Keratinocyte (primary cell): Measurements from ENCODE around the gene KRT37. TPM values are rescaled to one million over a fixed set of nuclear protein-coding genes. Genes with fewer than 3 reads are reported as not detected.
A peak's percentile ranks its signal among the peaks of the same experiment; 100 is the strongest.

Experiments
- DNase-seq: peaks from one replicate; pipeline ENCODE4 v3.0.0-alpha.2; 2011; ENCODE audit warnings: low read depth, missing footprints, low spot score
- FAIRE-seq: peaks from 2 replicates; lab custom pipeline; 2011; peaks lifted over from hg19 to GRCh38; lab: Jason Lieb, UNC
- H2AFZ ChIP-seq: 2 replicates; pipeline ENCODE4 v1.6.0; 2012; ENCODE audit warnings: low read length, control low read depth, inconsistent platforms; ENCODE audit not compliant: control insufficient read depth
- H3K27ac ChIP-seq: 2 replicates; pipeline ENCODE4 v1.5.1; 2011; ENCODE audit warnings: low read length; ENCODE audit not compliant: control insufficient read depth, insufficient read depth
- H3K27me3 ChIP-seq: 3 replicates; pipeline ENCODE4 v1.6.0; 2011; ENCODE audit warnings: low read length; ENCODE audit not compliant: control insufficient read depth, insufficient read depth; ENCODE audit errors: extremely low read depth
- H3K36me3 ChIP-seq, 2 experiments: 2 replicates in 1 of 2; 3 replicates in 1 of 2; pipeline ENCODE4 v1.5.1; 2011; ENCODE audit warnings: low read length in 2 of 2, mild to moderate bottlenecking in 1 of 2; ENCODE audit not compliant: control insufficient read depth in 2 of 2, insufficient read depth in 2 of 2; ENCODE audit errors: extremely low read depth in 1 of 2
- H3K4me1 ChIP-seq: 3 replicates; pipeline ENCODE4 v1.5.1; 2011; ENCODE audit warnings: low read length; ENCODE audit not compliant: control insufficient read depth, insufficient read depth; ENCODE audit errors: extremely low read depth
- H3K4me2 ChIP-seq: 3 replicates; pipeline ENCODE4 v1.6.0; 2011; ENCODE audit warnings: low read depth, low read length; ENCODE audit not compliant: control insufficient read depth, insufficient read depth; ENCODE audit errors: extremely low read depth
- H3K4me3 ChIP-seq, 3 experiments: fragments of 200-600 bp in 1 of 3; sonication (generic) in 1 of 3; 2 replicates in 2 of 3; 3 replicates in 1 of 3; pipeline ENCODE4 v1.5.1; 2011 to 2016; ENCODE audit warnings: low read length in 3 of 3, mild to moderate bottlenecking in 3 of 3, control low read depth in 2 of 3, inconsistent platforms in 1 of 3, low read depth in 1 of 3, mixed read lengths in 1 of 3, mixed run types in 1 of 3, moderate library complexity in 1 of 3; ENCODE audit not compliant: control insufficient read depth in 2 of 3, insufficient read depth in 2 of 3; ENCODE audit errors: extremely low read depth in 1 of 3
- H3K79me2 ChIP-seq: 2 replicates; pipeline ENCODE4 v1.6.0; 2012; ENCODE audit warnings: low read length; ENCODE audit not compliant: control insufficient read depth, insufficient read depth
- H3K9ac ChIP-seq: 3 replicates; pipeline ENCODE4 v1.6.0; 2011; ENCODE audit warnings: low read length; ENCODE audit not compliant: control insufficient read depth, insufficient read depth; ENCODE audit errors: extremely low read depth
- H3K9me1 ChIP-seq: 3 replicates; pipeline ENCODE4 v1.6.0; 2011; ENCODE audit warnings: low read length; ENCODE audit not compliant: control insufficient read depth, insufficient read depth; ENCODE audit errors: extremely low read depth
- H3K9me3 ChIP-seq: 2 replicates; pipeline ENCODE4 v1.5.1; 2012; ENCODE audit warnings: low read depth, low read length; ENCODE audit not compliant: control insufficient read depth
- H4K20me1 ChIP-seq: 3 replicates; pipeline ENCODE4 v1.6.0; 2011; ENCODE audit warnings: low read length; ENCODE audit not compliant: control insufficient read depth, insufficient read depth; ENCODE audit errors: extremely low read depth
- EZH2 ChIP-seq: IDR thresholded peaks from one replicate; pipeline ENCODE4 v1.6.1; 2012; ENCODE audit warnings: inconsistent platforms, mild to moderate bottlenecking, low read length, moderate library complexity
- dilution Hi-C: fragments of 300-500 bp; cut with MboI; formaldehyde crosslinking; loops from one replicate; pipeline ENCODE4 v1.7.0; 2020; ENCODE audit warnings: low sequenced_read_pairs; ENCODE audit not compliant: extremely low pct_ligation_motif_present
- polyA plus RNA-seq, 5 experiments: library from polyadenylated mRNA; depleted of rRNA in 3 of 5; stranded (reverse) in 3 of 5; stranded (forward) in 1 of 5; unstranded in 1 of 5; fragments of >200 nt; gene quantifications; 1 replicate in 1 of 5; 2 replicates in 3 of 5; 3 replicates in 1 of 5; pipeline versions ENCODE4 v1.2.1 to v1.2.3, GENCODE V29; 2011 to 2012; ENCODE audit warnings: missing spikeins in 2 of 5, low read depth in 1 of 5, low replicate concordance in 1 of 5
- TF ChIP-seq, protein P1 (sequence below), 3 experiments: IDR thresholded peaks in 1 of 3; conservative IDR thresholded peaks in 1 of 3; optimal IDR thresholded peaks in 1 of 3; 2 replicates in 2 of 3; 3 replicates in 1 of 3; pipeline versions ENCODE3 to v1.5.1; 2011; ENCODE audit warnings: low read length in 3 of 3, mild to moderate bottlenecking in 3 of 3, moderate library complexity in 2 of 3, control low read depth in 1 of 3, inconsistent platforms in 1 of 3; ENCODE audit not compliant: insufficient read depth in 2 of 3; ENCODE audit errors: extremely low read depth in 1 of 3

The KRT37 gene
- polyA plus RNA-seq, 1 donor (not counting 4 experiments of a cell fraction or from before 2014, with no cell fraction given) = 0.08 TPM

DNA sequence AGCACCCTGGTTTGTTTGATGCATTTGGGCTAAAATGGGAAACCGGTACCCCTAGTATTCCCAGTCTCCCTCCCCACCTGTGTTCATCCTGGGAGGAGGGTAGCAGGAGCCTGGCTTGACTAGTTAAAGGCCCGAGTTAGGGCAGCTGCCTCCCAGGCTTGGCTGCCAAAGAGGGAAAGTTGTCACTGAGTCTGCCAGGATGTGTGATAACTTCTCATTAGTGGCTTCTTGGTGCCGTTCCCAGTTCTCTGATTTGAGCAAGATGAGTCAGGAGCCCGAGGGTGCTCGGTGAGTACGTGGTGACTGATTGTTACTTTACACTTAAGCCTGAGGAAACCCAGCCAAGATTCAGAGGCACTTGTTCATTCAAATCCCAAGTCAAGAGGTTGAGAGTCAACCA is 40.3 kb upstream of the KRT37 start:
- Histone ChIP-seq H3K27ac (no peak overlapping the region), H3K79me2 (no peaks in the 10 kb centered on the region), H3K4me3 (peak overlapping the region in 1 of 3 experiments; percentile 35), H3K36me3 (no peaks in the 10 kb centered on the region), H3K27me3 (no peaks in the 10 kb centered on the region), H4K20me1 (no peaks in the 10 kb centered on the region), H3K9me1 (no peaks in the 10 kb centered on the region), H3K4me2 (peak overlapping the region; percentile 23), H3K9ac (no peak overlapping the region), H3K9me3 (no peaks in the 10 kb centered on the region), H3K4me1 (peaks cover 16% of the 10 kb centered on the region), H2AFZ (no peak overlapping the region)
- peak; percentile 99 for FAIRE-seq
- peak; percentile 66 for DNase-seq
- TF ChIP-seq EZH2 = no peak
- TF ChIP-seq, protein P1, sequence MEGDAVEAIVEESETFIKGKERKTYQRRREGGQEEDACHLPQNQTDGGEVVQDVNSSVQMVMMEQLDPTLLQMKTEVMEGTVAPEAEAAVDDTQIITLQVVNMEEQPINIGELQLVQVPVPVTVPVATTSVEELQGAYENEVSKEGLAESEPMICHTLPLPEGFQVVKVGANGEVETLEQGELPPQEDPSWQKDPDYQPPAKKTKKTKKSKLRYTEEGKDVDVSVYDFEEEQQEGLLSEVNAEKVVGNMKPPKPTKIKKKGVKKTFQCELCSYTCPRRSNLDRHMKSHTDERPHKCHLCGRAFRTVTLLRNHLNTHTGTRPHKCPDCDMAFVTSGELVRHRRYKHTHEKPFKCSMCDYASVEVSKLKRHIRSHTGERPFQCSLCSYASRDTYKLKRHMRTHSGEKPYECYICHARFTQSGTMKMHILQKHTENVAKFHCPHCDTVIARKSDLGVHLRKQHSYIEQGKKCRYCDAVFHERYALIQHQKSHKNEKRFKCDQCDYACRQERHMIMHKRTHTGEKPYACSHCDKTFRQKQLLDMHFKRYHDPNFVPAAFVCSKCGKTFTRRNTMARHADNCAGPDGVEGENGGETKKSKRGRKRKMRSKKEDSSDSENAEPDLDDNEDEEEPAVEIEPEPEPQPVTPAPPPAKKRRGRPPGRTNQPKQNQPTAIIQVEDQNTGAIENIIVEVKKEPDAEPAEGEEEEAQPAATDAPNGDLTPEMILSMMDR (optimal IDR thresholded peaks at IDR 0.05 in 1 of 3, IDR thresholded peaks at IDR 0.05 in 1 of 3, conservative IDR thresholded peaks at IDR 0.05 in 1 of 3; ENCODE audit: extremely low read depth in 1 of 3, insufficient read depth in 2 of 3, low read length in 3 of 3) = no peak
- dilution Hi-C loops = no loop called here

DNA sequence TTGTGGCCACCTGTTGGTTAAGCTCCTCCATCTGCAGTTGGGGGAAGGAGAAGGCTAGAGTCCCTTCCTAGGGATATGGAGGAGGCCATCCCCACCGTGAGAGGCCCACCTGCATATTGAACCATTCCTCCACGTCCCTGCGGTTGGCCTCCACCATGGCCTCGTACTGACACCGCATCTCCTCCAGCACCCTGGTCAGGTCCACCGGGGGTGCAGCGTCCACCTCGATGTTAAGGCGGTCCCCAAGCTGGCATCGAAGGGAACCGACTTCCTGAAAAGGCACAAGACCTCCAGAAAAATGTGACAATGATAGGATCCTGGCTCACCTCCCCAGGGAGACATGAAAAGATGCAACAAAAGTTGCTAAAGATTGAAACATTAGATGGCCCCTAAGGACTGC is 39.8 kb upstream of the KRT37 start:
- Histone ChIP-seq H4K20me1 (no peaks in the 10 kb centered on the region), H3K36me3 (no peaks in the 10 kb centered on the region), H2AFZ (no peak overlapping the region), H3K4me2 (peak overlapping the region; percentile 23), H3K9me1 (no peaks in the 10 kb centered on the region), H3K27ac (no peak overlapping the region), H3K27me3 (no peaks in the 10 kb centered on the region), H3K9me3 (no peaks in the 10 kb centered on the region), H3K4me3 (peak overlapping the region in 1 of 3 experiments; percentile 35), H3K79me2 (no peaks in the 10 kb centered on the region), H3K4me1 (peaks cover 16% of the 10 kb centered on the region), H3K9ac (no peak overlapping the region)
- dilution Hi-C loops = no loop called here
- TF ChIP-seq, protein P1 (optimal IDR thresholded peaks at IDR 0.05 in 1 of 3, IDR thresholded peaks at IDR 0.05 in 1 of 3, conservative IDR thresholded peaks at IDR 0.05 in 1 of 3; ENCODE audit: extremely low read depth in 1 of 3, insufficient read depth in 2 of 3, low read length in 3 of 3) = no peak
- TF ChIP-seq EZH2 = no peak
- FAIRE-seq = no peak
- no peak for DNase-seq
